HEK293T (cell line): ENCODE data around the gene ZNF594.
"Not testable (repeated sequence)": the region's sequence is repeated elsewhere in the genome, so short reads cannot be mapped to it uniquely, and the experiment has no call there.

ENCODE experiments used
- CTCF ChIA-PET: fragments of 350-600 bp; formaldehyde crosslinking; extraction: SDS; loops from one replicate; lab custom pipeline; 2021; ENCODE audit warnings: antibody characterized with exemption, inconsistent platforms; lab: Yijun Ruan, JAX
- POLR2A ChIA-PET: fragments of 350-600 bp; formaldehyde crosslinking; extraction: SDS; loops from one replicate; lab custom pipeline; 2020; ENCODE audit warnings: antibody characterized with exemption, inconsistent platforms; lab: Yijun Ruan, JAX
- DNase-seq: peaks from one replicate; pipeline ENCODE4 v3.0.0; 2012; ENCODE audit warnings: mixed read lengths; ENCODE audit errors: extremely low spot score
- ARNT ChIP-seq: fragments of 450-650 bp; IDR thresholded peaks from 2 replicates; pipeline ENCODE4 v1.6.1; 2017; ENCODE audit warnings: mild to moderate bottlenecking
- BHLHE40 ChIP-seq: fragments of 450-650 bp; IDR thresholded peaks from 2 replicates; pipeline ENCODE4 v1.6.1; 2016; ENCODE audit warnings: mild to moderate bottlenecking, moderate library complexity, borderline replicate concordance
- CTBP1 ChIP-seq: fragments of 450-650 bp; IDR thresholded peaks from 2 replicates; pipeline ENCODE4 v1.6.1; 2016; ENCODE audit warnings: borderline replicate concordance
- ELF4 ChIP-seq: fragments of 450-650 bp; IDR thresholded peaks from 2 replicates; pipeline ENCODE4 v1.6.1; 2017; ENCODE audit warnings: antibody characterized with exemption
- FOXA1 ChIP-seq: fragments of 450-650 bp; IDR thresholded peaks from 2 replicates; pipeline ENCODE4 v1.6.1; 2016; ENCODE audit warnings: mild to moderate bottlenecking
- FOXK2 ChIP-seq: fragments of 450-650 bp; IDR thresholded peaks from 2 replicates; pipeline ENCODE4 v1.6.1; 2016; ENCODE audit warnings: mild to moderate bottlenecking
- FOXM1 ChIP-seq: fragments of 450-650 bp; IDR thresholded peaks from 2 replicates; pipeline ENCODE4 v1.6.1; 2017; ENCODE audit warnings: mild to moderate bottlenecking, borderline replicate concordance
- HDGF ChIP-seq: fragments of 450-650 bp; IDR thresholded peaks from 2 replicates; pipeline ENCODE4 v1.6.1; 2017; ENCODE audit warnings: antibody characterized with exemption, borderline replicate concordance
- L3MBTL2 ChIP-seq: fragments of 450-650 bp; conservative IDR thresholded peaks from 2 replicates; pipeline ENCODE4 v1.6.1; 2016; ENCODE audit warnings: mild to moderate bottlenecking
- LEF1 ChIP-seq: fragments of 450-650 bp; IDR thresholded peaks from 2 replicates; pipeline ENCODE4 v1.6.1; 2017; ENCODE audit warnings: mild to moderate bottlenecking, borderline replicate concordance
- NFRKB ChIP-seq: fragments of 450-650 bp; IDR thresholded peaks from 2 replicates; pipeline ENCODE4 v1.6.1; 2016; ENCODE audit warnings: mild to moderate bottlenecking, moderate library complexity
- PKNOX1 ChIP-seq: fragments of 450-650 bp; IDR thresholded peaks from 2 replicates; pipeline ENCODE4 v1.6.1; 2016
- SP1 ChIP-seq: fragments of 450-650 bp; IDR thresholded peaks from 2 replicates; pipeline ENCODE4 v1.6.1; 2017
- SUZ12 ChIP-seq: fragments of 450-650 bp; IDR thresholded peaks from 2 replicates; pipeline ENCODE4 v1.6.1; 2016; ENCODE audit warnings: mild to moderate bottlenecking
- TARDBP ChIP-seq: fragments of 450-650 bp; IDR thresholded peaks from 2 replicates; pipeline ENCODE4 v1.6.1; 2016
- ZNF384 ChIP-seq: fragments of 450-650 bp; IDR thresholded peaks from 2 replicates; pipeline ENCODE4 v1.6.1; 2016

The ZNF594 gene

GRCh38 chr17:5226940-5227878, 35.5 kb upstream of the ZNF594 start:
- no peak for DNase-seq
- ChIA-PET POLR2A (no interaction called here), CTCF (no interaction called here)
- no peak for TF ChIP-seq NFRKB
- no peak for TF ChIP-seq FOXK2
- TF ChIP-seq HDGF, result no peak
- TF ChIP-seq CTBP1, result no peak
- TF ChIP-seq ZNF384, result no peak
- TF ChIP-seq L3MBTL2, result no peak
- TF ChIP-seq PKNOX1, result no peak
- TF ChIP-seq TARDBP, result no peak
- no peak for TF ChIP-seq FOXA1
- TF ChIP-seq FOXM1, result no peak
- no peak for TF ChIP-seq SUZ12
- no peak for TF ChIP-seq SP1
- no peak for TF ChIP-seq ELF4
- TF ChIP-seq BHLHE40, result no peak
- TF ChIP-seq LEF1, result no peak
- TF ChIP-seq ARNT, result no peak

GRCh38 chr17:5225668-5226457, 34.2 kb upstream of the ZNF594 start:
- POLR2A ChIA-PET, result no interaction called here
- CTCF ChIA-PET, result interaction anchor here (1.0 kb wide), 1 partner anchor 12 kb away, joined by 4 read pairs; no protein-coding TSS in a partner anchor
- TF ChIP-seq SUZ12 (no peak), HDGF (no peak), ELF4 (no peak), L3MBTL2 (no peak), NFRKB (no peak), LEF1 (no peak), ARNT (no peak), TARDBP (no peak), FOXM1 (no peak), BHLHE40 (no peak), SP1 (no peak), PKNOX1 (no peak), FOXA1 (no peak), CTBP1 (no peak), ZNF384 (no peak), FOXK2 (no peak)
- DNase-seq, result no peak

GRCh38 chr17:5221912-5222311, 30.2 kb upstream of the ZNF594 start:
- CTCF ChIA-PET, POLR2A ChIA-PET, DNase-seq: not testable (repeated sequence)

GRCh38 chr17:5220074-5220473, 28.4 kb upstream of the ZNF594 start:
- TF ChIP-seq ARNT (no peak), ZNF384 (no peak), SUZ12 (no peak), NFRKB (no peak), CTBP1 (no peak), L3MBTL2 (no peak), FOXM1 (no peak), PKNOX1 (no peak)
- ChIA-PET POLR2A (no interaction called here), CTCF (no interaction called here)
- no peak for DNase-seq

- TF ChIP-seq FOXK2 (no peak), HDGF (no peak), LEF1 (no peak), SUZ12 (no peak), BHLHE40 (no peak), ARNT (no peak), ZNF384 (no peak), PKNOX1 (no peak), FOXA1 (no peak), ELF4 (no peak)
- POLR2A ChIA-PET, result no interaction called here
Measured at GRCh38 chr17:5219536-5219935, 27.9 kb upstream of the ZNF594 start.

GRCh38 chr17:5217562-5217961, 25.9 kb upstream of the ZNF594 start:
- POLR2A ChIA-PET, result not testable (repeated sequence)

More at GRCh38 chr17:5219536-5219935, 27.9 kb upstream of the ZNF594 start:
- CTCF ChIA-PET, result no interaction called here
- DNase-seq, result no peak

More at GRCh38 chr17:5217562-5217961, 25.9 kb upstream of the ZNF594 start:
- CTCF ChIA-PET, DNase-seq: not testable (repeated sequence)
